Measurements from ENCODE around the gene CROCC.
"Not testable (repeated sequence)": the region's sequence is repeated elsewhere in the genome, so short reads cannot be mapped to it uniquely, and the experiment has no call there.

Gene CROCC

DNA sequence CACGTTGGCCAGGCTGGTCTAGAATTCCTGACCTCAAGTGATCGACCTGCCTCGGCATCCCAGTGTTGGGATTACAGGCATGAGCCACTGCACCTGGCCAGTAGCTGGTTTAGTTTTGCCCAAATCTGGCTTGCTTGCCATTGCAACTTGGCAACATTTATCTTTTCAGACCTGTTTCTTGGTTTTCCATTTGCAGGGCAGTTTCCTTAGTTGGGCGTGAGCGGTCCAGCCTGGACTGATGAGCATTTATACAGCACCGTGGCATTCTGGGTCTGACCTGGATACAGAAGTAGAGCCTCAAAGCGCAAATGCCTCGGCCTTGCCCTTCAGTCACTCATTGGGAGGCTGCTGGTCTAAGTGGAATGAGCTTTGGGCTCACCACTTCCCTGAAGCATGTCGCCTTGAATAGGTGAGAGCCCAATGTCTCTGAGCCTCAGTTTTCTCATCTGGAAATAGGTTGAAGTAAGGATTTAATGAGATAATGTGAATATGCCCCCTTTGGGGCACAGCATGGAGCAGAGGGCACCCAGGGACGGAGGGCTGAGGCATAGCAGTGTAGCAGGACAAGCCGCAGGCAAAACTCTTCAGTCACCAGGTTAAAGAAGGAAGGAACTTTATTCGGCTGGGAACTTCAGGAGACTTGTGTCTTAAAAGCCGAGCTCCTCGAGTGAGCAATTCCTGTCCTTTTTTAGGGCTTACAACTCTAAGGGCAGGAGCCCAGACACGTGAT is 2.6 kb upstream of the CROCC start:
- DNase-seq = not testable (repeated sequence)

DNA sequence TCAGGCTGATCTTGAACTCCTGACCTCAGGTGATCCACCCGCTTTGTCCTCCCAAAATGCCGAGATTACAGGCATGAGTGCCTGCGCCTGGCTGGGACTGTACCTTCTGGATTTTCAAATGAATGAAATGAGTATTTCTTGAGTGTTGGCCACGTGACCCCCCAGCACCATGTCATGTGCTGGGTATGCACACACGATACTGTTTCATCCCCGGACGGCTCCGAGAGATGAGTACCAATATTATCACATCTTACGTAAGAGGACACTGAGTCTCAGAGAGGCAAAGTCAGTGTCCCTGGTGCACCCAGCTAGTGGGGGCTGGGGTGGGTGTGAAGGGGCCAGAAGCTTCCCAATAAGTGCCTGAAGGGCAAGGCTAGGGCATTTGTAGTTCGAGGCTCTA is 780 bp upstream of the CROCC start:
- no peak for DNase-seq

DNA sequence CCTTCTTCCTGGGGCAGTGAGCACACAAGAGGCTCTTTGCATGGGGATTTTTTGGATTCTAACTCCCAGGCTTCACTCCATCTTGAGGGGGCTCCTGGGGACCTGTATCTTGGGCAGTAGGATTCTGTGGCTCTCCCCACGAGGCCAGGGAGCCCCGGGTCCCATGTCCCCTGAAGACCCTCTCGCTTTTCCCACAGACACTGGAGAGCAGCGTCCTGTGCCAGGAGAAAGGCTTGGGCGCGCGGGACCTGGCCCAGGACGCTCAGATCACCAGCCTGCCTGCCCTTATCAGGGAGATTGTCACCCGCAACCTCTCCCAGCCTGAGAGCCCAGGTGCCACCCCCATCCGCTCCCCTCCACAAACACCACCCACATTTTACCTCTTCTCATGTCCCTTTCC is 735 bp downstream of the CROCC start:
- DNase-seq = no peak

DNA sequence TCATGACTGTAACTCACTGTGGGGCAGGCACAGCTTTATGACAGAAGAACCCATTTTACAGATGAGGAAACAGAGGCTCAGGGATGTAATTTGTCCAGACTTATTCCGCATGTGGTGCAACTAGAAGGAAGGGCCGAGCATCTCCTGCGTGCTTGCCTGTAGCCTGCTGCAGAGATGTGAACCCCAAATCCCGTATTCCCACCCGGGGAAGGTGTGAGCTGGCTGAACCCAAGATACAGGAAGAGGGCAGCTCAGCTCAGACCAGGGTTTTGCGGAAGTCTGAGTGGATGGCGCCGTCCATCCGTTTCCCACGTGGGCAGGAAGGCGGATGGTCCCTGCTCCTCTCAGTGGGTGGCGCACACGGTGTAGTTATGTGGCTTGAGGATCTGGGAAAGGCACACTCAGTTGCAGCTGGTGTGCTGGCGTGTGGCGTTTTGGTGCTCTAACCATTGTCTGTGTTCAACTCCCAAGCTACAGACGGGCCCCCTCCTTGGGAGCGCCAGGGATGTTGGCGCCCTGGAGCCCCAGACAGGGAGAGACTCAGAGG is 1.2 kb downstream of the CROCC start:
- no peak for DNase-seq

DNA sequence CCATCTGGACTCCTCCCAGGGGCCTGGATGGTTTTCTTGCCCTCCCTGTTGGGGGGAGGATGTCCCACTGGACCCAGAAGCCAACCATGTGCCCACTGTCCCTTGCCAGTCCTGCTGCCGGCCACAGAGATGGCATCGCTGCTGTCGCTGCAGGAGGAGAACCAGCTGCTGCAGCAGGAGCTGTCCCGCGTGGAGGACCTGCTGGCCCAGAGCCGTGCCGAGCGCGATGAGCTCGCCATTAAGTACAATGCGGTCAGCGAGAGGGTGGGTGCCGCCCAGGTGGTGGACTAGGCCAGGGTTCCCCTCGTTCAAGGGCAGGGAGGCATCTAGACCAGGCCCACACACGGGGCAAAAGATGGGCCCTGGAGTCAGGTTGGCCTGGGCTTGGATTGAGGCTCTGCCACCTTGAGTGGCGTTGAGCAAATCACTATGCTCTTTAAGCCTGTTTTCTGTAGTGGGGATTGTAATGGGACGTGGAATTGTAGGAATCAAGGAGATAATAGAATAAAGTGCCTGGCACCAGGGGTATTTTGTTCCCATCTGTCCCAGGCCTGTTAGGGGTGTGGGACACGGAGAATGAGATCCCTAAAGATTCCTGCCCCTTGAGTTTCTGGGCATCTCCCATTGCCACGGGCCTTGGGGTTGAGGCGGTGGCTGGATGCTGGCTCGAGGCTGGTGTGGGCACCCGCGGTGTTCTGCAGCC is 2.6 kb downstream of the CROCC start:
- no peak for DNase-seq

DNA sequence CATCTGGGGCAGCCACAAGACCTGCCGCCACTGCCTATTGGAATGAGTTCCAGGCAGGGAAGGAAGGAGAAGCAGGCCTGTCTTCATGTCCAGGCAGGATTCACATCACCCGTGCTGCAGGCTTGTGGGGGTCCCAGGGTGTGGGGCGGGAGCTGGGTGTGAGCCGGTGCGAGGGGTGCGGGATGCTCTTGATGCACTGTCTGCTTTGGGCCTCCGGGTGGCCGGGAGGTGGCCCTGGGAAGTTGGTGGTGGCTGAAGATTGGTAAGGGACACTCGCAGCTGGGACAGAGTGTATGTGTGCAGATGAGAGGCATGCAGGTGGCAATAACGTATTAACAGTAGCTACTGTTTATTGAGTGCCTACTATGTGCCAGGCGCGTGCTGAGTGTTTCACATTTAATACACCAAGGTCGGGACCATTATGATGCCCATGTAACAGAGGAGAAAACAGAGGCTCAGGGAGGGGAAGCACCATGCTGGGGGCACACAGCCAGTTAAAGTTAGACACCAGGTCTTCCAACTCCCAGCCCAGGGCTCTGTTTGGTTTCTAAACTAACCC is 3.3 kb downstream of the CROCC start:
- no peak for DNase-seq

DNA sequence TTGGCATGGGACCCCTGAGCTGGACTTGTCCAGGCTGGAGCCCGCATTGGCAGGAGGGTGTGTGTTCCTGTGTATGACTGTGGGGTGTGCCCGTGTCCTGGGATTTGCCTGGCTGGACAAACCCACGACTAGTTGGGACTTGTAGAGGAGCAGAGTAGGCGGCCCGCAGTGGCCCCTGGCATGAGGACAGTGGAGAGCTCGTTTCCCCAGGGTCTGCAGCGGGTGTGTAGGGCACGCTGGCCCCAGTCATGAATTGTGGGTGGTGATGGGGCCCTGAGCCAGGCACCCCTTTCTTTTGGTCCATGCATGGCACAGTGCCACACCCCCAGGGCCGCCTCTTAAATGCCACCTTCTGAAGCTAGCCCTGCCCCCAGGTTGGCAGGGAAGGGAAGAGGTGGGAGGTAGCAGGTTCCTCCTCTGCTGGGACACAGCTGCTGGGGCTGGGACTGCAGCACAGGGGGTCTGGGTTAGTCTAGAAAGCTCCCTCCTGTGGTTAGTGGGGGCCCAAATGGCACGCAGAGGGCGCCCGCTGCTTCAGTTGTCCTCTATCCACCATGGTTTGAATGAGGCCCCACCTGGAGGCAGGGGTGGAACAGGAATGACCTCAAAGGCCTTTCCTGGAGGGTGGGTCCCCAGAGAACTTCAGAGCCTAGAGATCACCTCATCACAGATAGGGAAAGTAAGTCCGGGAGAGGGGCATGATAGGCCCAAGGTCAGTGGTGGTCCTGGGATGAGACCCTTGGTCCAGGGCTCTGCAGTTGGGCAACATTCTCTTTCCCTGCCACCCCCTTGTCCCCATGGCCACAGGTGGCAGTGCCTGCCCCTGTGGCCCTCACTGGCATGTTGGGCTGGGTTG is 4.1 kb downstream of the CROCC start:
- DNase-seq = no peak

DNA sequence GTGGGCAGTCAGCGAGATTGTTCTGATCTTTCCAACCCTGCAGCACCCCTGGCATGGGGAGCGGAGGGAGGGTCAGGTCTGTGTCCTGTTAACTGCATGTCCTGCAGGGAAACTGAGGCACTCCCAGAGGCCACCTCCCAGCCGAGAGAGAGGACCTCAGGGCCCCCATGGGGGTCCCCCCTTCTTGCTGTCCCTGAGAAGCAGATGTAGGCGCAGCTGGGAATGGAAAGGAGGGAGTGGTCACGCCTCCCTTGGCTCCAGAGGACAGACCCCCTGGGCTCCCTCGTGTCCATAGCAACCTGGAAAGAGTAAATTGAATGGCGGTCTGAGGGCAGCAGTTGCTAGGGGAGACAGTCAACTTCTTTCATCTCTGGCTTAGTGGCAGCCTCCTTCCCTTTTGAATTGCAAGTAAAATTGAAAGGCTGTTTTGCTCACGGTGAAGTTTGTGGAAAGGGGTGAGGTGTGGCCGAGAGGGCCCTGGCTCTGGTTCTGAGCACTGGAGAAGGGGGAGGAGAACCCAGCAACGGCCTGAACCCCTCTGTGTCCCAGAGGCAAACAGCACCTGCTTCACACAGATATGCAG is 4.9 kb downstream of the CROCC start:
- no peak for DNase-seq

DNA sequence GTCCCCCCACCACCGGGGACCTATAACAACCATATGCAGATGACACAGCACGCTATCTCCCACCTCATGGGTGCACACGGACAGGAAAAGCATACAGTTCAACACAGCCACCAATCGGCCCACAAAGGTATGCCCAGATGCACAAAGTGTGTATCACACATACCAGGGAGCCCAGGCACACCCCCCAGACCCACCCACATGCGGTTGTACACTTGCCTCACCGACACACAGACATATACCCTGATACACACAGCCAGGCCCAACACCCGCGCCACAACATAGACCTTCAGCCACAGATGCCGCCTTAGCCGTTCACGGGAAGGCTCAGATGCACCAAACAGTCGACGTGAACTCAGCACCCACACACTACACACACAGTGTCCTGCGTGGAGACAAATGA is 5.5 kb downstream of the CROCC start:
- no peak for DNase-seq

DNA sequence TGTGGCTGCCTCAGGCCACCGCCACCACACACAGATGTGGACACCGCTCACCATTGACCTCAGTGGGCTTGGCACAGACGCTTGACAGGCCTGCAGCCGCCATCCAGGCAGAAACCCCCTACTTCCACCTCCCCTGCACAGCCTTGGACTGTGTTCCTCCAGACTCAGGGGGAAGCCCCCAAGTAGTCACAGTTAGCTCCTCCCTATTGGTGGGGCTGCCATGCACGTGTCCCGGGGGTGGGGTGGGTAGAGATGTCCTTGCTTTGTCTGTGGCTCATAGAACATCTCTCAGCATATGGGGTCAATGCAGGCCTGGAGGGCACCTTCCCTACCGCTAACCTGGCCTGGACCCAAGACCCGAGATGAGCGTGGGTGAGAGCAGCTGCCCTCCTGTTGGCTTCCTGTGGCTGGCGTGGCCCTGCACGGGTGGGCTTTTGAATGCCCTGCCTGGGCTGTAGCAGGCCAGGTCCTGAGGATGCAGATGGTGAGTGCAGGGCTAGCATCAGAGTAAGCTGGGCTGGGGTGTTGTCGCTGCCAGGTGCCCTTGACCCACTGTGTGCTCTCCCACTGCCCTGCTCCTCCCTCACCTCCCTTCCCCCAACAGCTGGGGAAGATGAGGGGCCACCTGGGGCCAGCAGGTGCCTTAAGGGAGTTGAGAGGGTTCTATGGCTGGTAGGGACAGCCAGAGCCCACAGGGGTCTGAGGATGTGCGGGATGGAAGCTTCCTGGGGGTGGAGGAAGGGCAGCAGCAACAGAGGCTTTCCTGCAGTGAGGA is 6.2 kb downstream of the CROCC start:
- no peak for DNase-seq

DNA sequence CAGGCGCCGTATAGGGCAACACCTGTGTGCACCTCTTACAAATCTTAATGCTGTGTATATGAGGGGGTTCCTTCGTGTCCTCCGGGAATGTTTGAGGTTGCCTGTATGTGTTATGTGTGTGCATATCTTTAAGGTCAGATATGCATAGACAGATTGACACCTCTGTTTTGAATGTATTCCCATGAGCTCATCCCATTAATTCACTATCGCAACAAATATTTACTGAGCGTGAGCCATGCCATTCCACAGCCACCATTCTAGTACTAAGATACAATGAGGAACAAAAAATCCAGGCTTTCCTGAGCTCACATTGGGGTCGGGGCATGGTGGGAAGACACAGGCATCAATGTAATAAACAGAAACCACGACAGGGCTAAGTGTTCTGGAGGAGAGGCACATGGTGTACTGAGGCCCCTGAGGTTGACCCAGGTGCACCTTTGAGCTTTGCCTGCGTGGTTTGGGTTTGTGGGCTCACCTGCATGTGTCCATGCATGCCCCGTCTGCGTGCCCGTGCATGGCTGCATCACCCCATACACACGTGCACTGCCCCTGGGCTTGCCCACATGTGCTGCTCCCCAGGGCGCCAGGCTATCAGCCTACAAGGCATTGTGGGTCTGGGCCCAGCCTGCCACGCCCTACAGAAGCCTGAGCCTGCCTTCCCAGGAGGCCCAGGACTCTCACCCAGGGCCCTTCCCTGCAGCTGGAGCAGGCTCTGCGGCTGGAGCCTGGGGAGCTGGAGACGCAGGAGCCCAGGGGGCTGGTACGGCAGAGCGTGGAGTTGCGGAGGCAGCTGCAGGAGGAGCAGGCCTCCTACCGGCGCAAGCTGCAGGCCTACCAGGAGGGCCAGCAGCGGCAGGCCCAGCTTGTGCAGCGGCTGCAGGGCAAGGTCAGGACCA is 7.7 kb downstream of the CROCC start:
- not testable (repeated sequence) for DNase-seq

DNA sequence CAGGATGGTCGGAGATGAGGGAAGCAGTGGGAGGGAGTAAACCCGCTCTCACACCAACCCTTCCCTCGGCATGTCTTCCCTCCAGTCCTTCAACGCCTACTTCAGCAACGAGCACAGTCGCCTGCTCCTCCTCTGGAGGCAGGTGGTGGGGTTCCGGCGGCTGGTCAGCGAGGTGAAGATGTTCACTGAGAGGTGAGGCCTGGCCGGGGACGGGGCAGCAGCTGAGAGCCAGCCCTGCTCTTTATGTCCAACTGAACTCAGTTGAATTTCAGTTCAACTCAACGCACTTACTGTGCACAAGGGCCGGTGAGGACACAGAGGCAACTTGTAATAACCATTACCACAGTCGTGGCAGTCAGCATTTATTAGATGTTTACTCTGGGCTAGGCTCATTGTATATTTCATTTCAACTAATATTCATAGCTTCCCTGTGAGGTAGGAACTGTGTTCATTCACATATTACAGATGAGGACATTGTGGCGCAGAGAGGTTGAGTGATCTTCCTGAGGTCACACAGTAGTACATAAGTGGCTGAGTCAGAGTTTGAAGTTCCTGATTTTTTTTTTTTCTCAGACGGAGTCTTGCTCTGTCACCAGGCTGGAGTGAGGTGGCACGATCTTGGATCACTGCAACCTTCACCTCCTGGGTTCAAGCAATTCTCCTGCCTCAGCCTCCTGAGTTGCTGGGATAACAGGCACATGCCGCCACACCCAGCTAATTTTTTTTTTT is 9.6 kb downstream of the CROCC start:
- DNase-seq = not testable (repeated sequence)

DNA sequence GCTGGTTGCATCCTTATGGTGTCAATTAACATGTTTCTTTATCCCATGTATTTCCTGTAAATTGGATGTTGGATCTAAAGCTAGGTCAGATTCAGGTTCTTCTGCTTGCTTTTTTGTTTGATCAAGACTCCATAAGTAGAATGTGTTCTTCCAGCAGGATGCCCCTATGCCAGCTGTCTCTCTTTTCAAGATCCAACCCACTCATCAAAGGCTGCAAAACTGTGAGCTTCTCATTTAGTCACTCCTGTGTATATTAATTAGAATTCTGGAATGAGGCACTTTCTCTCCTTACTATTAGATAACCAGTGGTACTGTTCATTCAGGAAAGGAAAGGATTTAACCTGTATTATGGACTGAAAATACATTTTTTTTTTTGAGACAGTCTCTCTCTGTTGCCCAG is 12.2 kb downstream of the CROCC start:
- DNase-seq = not testable (repeated sequence)

DNA sequence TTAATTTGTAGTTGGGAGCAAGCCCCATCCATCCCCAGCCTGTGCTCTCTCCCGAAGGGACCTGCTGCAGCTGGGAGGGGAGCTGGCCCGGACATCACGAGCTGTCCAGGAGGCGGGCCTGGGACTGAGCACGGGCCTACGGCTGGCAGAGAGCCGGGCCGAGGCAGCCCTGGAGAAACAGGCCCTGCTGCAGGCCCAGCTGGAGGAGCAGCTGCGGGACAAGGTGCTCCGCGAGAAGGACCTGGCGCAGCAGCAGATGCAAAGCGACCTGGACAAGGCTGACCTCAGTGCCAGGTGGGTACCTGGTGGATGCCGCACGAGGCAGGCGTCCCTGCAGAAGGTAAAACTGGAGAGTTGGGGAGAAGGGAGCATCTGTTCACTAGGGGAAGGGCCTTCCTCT is 14.8 kb downstream of the CROCC start:
- not testable (repeated sequence) for DNase-seq

DNA sequence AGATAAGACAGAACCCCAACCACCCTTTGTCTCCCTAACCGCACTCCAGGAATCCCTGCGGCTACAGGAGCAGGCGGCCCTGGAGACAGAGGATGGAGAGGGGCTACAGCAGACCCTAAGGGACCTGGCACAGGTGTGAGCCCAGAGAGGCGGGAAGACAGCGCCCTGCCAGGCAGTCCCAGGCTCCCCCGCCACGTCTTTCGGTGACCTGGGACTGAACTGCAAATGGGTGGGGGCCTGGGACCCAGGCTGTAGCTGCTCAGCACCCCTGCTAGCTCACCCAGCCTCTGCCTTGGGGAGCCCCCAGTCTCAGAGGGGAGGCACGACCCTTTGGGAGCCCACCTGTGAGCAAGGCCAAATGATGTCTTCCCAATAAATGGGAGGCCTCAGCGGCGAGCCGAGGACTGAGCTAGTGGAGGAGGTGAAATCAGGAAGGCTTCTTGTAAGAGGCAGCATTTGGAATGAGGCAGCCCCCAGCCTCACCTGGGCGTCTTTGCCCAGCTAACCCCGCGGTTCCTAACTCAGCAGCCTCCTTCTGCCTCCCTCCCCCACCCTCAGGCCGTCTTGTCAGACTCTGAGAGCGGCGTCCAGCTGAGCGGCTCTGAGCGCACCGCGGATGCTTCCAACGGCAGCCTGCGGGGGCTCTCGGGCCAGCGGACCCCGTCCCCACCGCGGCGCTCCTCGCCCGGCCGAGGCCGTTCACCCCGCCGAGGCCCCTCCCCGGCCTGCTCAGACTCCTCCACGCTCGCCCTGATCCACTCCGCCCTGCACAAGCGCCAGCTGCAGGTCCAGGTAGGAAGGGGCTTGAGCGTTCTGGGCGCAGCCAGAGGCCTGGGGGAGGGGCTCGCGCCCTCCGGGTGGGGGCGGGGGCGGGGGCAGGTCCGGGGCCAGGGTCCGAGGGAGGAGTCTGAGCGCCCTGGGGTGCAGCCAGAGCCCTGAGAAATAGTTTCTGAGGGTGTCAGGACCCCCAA is 16.9 kb downstream of the CROCC start:
- no peak for DNase-seq

DNA sequence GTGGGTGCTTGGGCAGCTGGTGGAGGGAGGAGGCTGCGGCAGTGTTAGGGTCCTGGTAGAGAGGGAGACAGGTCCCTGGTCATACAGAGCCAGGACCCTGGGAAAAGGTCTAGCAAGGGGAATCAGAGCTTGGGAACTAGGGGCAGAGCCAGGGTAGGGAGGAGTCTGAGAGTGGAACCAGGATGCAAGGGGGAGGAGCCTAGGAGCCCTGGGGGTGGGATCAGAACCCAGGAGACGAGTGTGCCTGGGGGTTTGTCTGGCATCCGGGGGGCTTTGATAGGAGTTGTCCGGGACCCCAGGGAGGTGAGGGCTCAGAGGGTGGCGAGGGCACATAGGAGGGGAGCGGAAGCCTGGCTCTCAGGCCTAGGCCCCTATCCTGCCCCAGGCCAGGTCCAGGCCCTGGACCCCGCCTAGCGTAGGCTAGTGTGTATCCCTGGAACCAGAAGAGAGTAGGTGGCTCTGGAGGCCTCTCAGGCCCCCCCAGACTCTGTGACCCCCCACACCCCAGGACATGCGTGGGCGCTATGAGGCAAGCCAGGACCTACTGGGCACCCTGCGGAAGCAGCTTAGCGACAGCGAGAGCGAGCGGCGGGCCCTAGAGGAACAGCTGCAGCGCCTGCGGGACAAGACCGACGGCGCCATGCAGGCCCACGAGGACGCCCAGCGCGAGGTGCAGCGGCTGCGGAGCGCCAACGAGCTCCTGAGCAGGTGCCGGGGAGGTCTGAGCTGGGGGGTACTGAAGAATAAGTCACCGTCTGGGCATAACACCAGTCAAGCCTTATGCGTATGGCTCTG is 17.9 kb downstream of the CROCC start:
- not testable (repeated sequence) for DNase-seq

DNA sequence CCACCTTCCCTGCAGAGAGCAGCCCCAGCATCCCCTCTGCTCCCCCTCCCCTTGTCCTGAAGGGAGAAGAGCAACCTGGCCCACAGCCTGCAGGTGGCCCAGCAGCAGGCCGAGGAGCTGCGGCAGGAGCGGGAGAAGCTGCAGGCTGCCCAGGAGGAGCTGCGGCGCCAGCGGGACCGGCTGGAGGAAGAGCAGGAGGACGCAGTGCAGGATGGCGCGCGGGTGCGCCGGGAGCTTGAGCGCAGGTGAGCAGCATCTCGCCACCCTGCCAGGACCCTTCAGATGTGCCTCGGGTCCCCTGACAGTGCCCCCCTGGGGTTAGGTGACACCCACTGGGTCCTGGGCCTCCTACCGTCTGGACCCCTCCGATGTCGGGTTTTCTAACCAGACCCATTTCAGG is 22.3 kb downstream of the CROCC start:
- DNase-seq = no peak

DNA sequence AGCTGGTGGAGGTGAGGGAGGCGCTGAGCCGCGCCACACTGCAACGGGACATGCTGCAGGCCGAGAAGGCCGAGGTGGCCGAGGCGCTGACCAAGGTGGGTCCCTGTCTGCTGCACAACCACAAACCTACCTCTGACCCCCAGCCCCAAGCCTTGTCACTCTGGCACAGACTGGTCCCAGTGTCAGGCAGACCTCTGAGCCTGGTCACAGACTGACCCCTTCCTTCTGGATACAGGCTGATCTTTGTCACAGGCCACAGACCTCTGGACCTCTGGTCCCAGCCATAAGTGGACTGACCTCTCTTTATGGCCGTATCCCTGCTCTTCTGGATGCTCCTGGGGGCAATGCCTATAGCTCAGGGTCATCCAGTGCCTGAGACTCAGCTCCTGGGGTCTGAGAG is 23.8 kb downstream of the CROCC start:
- DNase-seq = not testable (repeated sequence)

Measured in activated CD4-positive, alpha-beta T cell treated with anti-CD3 and anti-CD28 coated beads for 1 hour (primary cell).